GM18507 (cell line): ENCODE results near the gene BCL2A1.
A peak's percentile ranks its signal among the peaks of the same experiment; 100 is the strongest.
"Not testable (repeated sequence)": the region's sequence is repeated elsewhere in the genome, so short reads cannot be mapped to it uniquely, and the experiment has no call there.

Experiments used
- DNase-seq: peaks from one replicate; pipeline ENCODE4 v3.0.0; 2011; ENCODE audit warnings: low read depth; ENCODE audit not compliant: insufficient read length; ENCODE audit errors: extremely low spot score
- FAIRE-seq: peaks from 2 replicates; lab custom pipeline; 2011; peaks lifted over from hg19 to GRCh38; lab: Jason Lieb, UNC

The BCL2A1 gene

DNA sequence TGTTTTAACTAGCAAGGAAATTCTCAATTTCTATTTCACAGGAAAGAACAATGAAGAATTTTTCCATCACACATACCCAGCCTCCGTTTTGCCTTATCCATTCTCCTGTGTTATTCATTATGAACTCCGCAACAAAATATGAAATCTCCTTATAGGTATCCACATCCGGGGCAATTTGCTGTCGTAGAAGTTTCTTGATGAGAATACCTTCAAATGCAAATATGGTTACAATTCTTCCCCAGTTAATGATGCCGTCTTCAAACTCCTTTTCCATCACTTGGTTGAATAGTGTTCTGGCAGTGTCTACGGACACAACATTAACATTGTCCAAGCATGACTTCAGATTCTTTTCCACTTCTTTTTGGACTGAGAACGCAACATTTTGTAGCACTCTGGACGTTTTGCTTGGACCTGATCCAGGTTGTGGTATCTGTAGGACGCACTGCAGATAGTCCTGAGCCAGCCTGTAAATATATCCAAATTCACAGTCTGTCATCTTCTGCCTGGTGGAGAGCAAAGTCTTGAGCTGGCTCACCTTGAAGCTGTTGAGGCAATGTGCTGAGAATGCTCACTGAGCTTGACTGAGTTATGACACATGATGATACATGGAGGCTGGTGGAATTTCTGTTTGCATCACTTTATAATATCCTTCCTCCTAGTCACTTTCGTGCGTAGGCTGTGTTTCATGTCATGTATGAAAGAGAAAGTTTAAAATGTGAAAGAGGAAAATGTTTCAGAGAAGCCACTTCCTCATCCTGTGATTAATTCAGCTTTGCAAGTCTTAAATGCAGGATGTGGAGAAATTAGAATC lies at the start of gene BCL2A1:
TSS of gene BCL2A1 (minus strand) at position 573 of the 811 bp plus-strand sequence. CDS start at position 496, 77 bp downstream.
- DNase-seq (no peak), FAIRE-seq (peak; percentile 96)

DNA sequence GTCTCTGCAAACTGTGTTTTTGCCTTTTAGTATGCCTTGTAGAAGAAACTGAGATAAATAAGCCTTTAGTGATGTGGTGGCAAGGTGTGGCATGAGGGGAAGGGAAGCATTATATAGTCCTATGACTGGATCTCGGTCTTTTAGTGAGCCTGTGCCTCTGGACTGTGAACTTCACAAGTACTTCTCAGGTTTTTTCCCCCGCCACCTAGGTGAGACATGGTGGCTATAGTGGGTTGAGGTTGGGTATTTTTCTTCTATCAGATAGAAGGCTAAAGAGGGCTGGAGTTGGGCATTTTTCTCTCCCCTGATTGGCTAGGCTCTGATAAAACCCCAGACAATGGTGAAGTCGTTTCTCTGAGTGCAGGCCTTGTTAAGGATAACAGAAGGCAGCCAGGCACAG lies 49.7 kb upstream of the BCL2A1 start:
- no peak for FAIRE-seq
- DNase-seq: no peak

DNA sequence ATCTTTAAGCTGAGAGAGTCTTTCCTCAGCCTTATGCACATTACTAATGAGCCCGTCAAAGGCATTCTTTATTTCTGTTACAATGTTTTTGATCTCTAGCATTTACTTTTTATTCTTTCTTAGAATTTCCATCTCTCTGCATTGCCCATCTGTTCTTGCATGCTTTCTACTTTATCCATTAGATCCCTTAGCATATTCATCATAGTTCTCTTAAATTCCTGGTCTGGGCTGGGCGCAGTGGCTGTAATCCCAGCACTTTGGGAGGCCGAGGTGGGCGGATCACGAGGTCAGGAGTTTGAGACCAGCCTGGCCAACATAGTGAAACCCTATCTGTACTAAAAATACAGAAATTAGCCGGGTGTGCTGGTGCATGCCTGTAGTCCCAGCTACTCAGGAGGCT lies 49.2 kb upstream of the BCL2A1 start:
- not testable (repeated sequence) for FAIRE-seq, DNase-seq

DNA sequence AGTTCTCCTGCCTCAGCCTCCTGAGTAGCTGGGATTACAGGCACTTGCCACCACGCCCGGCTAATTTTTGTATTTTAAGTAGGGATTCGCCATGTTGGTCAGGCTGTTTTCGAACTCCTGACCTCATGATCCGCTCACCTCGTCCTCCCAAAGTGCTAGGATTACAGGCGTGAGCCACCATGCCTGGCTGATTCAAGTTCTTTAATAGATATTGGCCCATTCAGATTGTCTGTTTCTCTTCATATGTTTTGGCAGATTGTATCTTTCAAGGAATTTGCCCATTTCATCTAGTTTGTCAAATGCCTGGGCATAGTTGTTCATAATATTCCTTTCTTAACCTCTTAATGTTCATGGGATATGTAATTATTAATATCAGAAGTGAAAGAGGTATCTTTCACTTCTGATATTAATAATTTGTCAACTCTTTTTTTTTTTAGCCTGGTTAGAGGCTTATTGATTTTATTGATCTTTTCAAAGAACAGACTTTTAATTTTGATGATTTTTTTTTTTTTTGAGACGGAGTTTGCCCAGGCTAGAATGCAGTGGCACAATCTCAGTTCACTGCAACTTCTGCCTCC lies 48.3 kb upstream of the BCL2A1 start:
- DNase-seq (no peak), FAIRE-seq (peak; percentile 60)

DNA sequence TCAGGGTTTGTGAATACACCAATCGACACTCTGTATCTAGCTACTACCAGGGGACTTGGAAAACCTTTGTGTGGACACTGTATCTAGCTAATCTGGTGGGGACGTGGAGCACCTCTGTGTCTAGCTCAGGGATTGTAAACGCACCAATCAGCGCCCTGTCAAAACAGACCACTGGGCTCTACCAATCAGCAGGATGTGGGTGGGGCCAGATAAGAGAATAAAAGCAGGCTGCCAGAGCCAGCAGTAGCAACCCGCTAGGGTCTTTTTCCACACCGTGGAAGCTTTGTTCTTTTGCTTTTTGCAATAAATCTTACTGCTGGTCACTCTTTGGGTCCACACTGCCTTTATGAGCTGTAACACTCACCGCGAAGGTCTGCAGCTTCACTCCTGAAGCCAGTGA lies 46.1 kb upstream of the BCL2A1 start:
- not testable (repeated sequence) for DNase-seq, FAIRE-seq

DNA sequence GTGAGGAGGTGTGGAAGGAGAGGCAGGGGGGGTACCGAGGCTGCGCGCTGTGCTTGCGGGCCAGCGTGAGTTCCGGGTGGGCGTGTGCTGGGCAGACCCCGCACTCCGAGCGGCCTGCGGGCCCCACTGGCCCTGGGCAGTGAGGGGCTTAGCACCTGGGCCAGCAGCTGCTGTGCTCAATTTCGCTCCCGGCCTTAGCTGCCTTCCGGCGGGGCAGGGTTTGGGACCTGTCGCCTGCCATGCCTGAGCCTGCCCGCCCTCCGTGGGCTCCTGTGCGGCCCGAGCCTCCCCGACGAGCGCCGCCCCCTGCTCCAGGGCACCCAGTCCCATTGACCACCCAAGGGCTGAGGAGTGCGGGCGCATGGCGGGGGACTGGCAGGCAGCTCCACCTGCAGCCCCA lies 45.5 kb upstream of the BCL2A1 start:
- FAIRE-seq, DNase-seq: not testable (repeated sequence)

DNA sequence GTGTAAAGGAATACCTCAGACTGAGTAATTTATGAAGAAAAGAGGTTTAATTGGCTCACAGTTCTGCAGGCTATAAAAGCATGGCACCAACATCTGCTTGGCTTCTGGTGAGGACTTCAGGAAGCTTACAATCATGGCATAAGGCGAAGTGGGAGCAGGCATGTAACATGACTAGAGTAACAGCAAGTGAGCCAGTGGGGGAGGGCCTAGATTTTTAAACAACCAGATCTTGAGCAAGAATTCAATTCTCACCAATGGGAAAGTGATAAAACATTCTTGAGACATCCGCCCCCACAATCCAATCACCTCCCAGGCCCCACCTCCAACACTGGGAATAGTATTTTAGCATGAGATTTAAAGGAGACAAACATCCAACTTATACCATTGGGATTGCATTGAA lies 44.2 kb upstream of the BCL2A1 start:
- FAIRE-seq (peak; percentile 15), DNase-seq (no peak)

DNA sequence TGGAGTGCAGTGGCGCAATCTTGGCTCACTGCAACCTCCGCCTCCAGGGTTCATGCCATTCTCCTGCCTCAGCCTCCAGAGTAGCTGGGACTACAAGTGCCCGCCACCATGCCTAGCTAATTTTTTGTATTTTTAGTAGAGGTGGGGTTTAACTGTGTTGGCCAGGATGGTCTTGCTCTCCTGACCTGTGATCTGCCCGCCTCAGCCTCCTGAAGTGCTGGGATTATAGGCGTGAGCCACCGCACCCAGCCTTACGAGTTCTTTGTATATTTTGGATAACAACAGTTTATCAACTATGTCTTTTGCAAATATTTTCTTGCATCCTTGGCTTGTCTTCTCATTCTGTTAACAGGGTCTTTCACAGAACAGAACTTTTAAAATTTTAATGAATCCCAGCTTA lies 43.2 kb upstream of the BCL2A1 start:
- FAIRE-seq, DNase-seq: not testable (repeated sequence)

DNA sequence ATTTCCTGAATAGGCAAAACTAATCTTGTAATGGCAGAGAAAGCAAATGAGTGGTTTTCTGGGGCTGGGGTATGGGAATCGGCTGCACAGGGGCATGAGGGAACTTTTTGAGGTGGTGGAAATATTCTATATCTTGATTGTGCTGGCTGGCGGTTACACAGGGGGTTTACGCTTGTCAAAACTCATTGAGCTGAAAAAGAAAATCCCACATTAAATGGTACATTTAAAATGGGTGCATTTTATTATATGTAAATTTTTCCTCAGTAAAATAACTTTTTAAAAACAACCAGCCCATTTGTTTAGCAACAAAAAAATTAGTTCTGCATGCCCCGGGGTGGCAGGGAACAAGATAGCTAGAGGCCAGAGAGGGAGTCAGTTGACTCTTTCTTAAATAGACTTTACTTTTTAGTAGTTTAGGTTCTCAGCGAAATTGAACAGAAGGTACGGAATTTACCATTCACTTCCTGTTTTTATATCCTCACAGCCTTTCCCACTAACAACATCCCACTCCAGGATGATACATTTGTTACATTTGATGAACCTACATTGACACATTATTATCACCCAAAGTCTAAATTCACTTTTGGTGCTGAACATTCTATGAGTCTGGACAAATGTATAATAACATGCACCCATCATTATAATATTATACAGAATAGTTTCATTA lies 41.2 kb upstream of the BCL2A1 start:
- FAIRE-seq: no peak
- no peak for DNase-seq

DNA sequence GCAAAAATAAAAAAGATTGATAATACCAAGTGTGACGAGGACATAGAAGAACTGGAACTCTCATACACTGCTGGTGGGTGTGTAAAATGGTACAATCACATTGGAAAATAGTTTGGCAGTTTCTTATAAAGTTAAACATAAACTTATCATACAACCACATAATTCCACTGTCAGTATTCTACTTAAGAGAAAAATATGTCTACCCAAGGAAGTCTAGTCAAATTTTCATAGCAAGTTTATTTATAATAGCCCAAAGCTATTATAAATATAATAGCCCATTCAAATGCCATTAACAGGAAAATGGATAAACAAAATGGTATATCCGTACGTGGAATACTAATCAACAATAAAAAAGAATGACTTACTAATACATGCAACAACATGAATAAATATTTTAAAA lies 40.6 kb upstream of the BCL2A1 start:
- FAIRE-seq: no peak
- no peak for DNase-seq

DNA sequence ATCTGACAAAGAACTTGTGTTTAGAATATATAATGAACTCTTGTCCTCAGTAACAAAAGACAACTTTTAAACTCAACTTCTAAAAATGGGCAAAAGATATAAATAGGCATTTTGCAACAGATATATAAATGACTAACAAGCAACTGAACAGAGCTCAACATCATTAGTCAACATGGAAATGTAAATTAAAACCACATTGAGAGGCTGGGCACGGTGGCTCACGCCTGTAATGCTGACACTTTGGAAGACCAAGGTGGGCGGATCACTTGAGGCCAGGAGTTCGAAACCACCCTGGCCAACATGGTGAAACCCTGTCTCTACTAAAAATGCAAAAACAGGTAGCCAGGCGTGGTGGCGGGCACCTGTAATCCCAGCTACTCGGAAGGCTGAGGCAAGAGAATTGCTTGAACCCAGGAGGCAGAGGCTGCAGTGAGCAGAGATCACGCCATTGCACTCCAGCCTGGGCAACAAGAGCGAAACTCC lies 40.1 kb upstream of the BCL2A1 start:
- peak; percentile 94 for FAIRE-seq
- DNase-seq: not testable (repeated sequence)

DNA sequence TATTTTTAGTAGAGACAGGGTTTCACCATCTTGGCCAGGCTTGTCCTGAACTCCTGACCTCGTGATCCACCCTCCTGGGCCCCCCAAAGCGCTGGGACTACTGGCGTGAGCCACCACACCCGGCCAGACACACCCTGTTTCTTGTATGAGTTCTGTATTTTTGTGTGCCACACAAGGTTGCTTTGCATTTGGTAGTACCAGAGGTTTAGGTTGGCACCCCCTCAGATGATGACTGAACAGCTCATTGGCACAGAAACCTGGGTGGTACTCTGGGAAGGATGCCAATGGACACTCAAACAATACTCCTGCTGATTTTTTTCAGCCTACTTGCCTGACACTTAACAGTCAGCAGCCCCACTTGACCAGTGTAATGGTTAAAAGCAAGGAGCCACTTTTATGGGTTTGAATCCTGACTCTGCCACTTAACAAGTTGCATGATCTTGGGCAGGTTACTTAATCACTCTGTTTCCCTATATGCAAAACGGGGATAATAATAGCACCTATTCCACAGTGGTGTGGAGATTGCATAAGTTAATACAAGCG lies 39.2 kb upstream of the BCL2A1 start:
- peak; percentile 69 for FAIRE-seq

DNA sequence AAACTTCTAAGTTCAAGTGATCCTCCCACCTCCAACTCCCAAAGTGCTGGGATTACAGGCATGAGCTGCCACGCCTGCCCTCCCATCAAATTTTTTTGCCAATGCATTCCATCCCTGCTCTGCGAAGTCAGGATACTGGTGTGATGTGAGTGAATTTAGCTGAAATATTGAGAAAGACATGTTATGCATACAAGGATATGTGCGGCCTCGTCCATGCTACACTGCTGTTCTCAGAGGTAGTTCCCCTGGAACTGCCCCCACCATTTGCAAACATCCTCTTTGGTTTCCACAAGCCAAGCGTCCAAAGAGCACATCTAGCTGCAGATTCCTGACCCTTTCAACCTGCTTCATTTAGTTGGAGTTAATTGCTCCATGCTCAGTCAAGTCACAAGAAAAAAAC lies 36.5 kb upstream of the BCL2A1 start:
- DNase-seq: no peak
- FAIRE-seq: no peak

More for the DNA sequence above, 39.2 kb upstream of the BCL2A1 start:
- DNase-seq: no peak

DNA sequence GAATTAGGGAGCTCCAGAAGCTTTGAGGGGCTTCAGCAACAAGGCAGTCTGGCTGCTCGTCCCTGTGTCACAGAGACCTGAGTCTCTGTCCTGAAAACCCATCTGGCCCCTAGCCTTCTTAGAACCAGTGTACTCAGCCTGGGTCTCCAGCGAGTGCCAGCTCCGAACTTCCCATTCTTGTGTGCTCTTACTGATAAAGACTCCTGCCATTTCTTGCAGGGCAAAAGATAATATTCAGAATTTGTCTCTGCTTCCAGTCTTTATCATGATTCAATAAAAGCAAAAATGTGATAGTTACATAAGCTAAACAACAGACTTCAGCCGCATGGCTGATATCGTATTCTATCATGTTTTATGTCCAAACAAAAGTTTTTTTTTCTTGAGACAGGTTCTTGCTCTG lies 36.0 kb upstream of the BCL2A1 start:
- DNase-seq (no peak), FAIRE-seq (no peak)

DNA sequence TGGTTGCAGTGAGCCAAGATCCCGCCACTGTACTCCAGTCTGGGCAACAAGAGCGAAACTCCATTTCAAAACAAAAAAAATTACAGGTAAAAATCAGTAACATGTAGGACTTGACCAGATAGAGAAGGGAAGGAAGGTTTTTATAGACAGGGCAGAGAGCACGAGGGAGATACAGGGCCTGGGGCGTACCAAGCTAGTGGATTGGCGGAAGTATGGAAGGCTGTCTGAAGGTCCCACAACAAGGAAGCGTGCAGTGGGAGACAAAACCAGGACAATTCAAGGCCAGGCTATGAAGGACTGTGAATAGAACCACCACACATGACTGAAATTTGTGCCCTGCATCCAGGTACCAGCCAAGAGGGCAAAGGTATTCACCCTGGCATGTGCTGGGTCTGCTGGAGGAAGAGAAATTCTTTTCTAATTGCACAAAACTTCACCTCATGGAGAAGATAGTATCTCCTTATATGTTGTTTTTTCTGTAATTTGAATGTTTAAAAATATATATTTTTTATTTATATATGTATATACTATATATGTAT lies 33.0 kb upstream of the BCL2A1 start:
- DNase-seq (no peak), FAIRE-seq (no peak)

DNA sequence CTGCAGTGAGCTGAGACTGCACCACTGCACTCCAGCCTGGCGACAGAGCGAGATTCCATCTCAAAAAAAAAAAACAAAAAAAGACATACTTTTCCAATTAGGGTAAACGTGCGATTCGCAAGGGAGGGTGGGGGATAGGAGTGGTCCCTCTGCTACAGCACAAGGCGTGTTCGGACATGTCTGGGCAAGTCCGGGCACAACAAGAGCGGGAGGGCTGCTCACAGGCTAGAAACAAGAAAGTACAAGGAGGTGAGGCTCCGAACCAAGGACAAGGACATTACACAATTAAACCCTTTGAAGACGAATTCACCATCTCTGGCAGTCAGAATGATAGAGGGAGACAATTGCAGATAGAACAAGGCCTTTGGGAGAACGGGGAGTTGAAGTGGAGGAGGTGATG lies 32.2 kb upstream of the BCL2A1 start:
- DNase-seq: no peak
- FAIRE-seq: no peak

DNA sequence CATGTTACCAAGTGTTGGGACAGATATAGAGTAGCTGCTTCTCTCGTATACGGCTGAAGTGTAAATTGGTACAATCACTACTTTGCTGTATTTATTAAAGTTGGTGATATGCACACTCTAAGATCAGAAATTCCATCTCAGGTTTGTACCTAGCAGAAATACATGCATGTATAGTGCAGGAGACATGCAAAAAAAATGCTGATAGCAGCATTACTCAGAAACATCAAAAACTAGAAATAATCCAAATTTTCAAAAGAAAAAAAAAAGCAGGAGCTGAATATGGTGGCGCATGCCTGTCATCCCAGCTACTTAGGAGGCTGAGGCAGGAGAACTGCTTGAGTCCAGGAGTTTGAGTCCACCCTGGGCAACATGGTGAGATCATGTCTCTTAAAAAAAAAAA lies 31.3 kb upstream of the BCL2A1 start:
- FAIRE-seq (no peak), DNase-seq (no peak)

DNA sequence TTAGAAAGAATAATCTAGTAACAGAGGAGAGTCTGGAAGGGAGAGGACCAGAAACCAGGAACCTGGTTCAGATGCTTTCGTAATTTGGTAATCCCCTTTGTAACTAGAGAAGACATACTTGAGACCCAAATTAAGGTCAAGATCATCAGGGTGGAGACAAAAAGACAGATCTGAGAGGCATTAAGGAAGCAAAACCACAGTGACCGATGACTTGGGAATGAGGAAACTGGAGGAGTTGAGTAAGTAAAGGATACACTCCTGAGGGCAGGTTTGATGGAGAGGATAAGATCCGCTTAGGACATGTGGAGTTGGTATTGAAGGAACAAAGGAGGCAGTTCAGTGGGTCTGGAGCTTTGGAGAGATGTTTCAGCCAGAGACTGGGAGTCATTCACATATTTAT lies 23.6 kb upstream of the BCL2A1 start:
- FAIRE-seq (no peak), DNase-seq (no peak)

DNA sequence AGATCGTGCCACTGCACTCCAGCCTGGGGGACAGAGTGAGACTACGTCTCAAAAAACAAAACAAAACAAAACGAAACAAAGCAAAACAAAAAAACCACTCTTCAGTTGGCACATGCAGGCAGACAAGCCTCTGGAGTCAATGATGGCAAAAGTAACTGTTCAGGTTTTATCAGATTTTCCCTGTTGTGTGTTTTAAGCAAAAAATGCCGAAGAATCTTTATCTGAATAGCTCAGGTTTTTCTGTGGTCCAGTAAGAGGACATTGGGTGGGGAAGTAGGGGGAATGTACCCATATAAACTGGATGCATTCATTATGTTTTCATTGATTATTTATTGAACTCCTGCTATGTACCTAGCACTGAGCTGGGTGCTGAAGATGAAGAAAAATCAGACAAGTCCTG lies 20.8 kb upstream of the BCL2A1 start:
- no peak for FAIRE-seq
- no peak for DNase-seq

DNA sequence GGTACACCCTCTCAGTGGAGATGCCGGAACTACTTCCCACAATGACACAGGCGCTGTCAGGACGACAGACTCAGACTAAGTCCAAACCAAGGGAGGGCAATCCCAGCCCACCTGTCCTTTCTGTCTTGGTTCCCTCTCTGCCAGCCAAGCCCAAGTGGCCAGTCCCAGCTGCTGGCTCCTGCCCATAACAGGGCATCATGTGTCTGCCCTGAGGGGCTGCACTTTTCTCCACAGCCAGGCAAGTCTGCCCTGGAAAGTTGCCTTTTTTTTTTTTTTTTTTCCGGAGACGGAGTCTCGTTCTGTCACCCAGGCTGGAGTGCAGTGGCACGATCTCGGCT lies 20.0 kb upstream of the BCL2A1 start:
- DNase-seq (no peak), FAIRE-seq (no peak)
